Activated T-cell treated with anti-CD3 and anti-CD28 coated beads, Interleukin-2, amount 50 U/mL, for 24 hours (primary cell): ENCODE data around the gene RGL1.

Experiments
- DNase-seq: peaks from one replicate; pipeline ENCODE4 v3.0.0-alpha.2; 2020
- H3K27ac Mint-ChIP-seq: 2 replicates; pipeline ENCODE4 v1.8.0; 2020; ENCODE audit warnings: mild to moderate bottlenecking, mixed read lengths
- H3K27me3 Mint-ChIP-seq: 2 replicates; pipeline ENCODE4 v1.8.0; 2020; ENCODE audit warnings: mixed read lengths
- H3K36me3 Mint-ChIP-seq: 2 replicates; pipeline ENCODE4 v1.8.0; 2020; ENCODE audit warnings: low read depth, mixed read lengths
- H3K4me1 Mint-ChIP-seq: 2 replicates; pipeline ENCODE4 v1.8.0; 2020; ENCODE audit warnings: low read depth, mixed read lengths
- H3K4me3 Mint-ChIP-seq: 2 replicates; pipeline ENCODE4 v1.8.0; 2020; ENCODE audit warnings: mild to moderate bottlenecking, moderate library complexity, mixed read lengths
- H3K9me3 Mint-ChIP-seq: 2 replicates; pipeline ENCODE4 v1.8.0; 2020; ENCODE audit warnings: mixed read lengths

The RGL1 gene

GRCh38 chr1:183961132-183961531 lies 156.2 kb downstream of the RGL1 start:
- no peak overlapping the region for H3K4me3 Mint-ChIP-seq
- no peak for DNase-seq
- H3K27me3 Mint-ChIP-seq, result peaks cover 7% of the 10 kb centered on the region
- no peak overlapping the region for H3K27ac Mint-ChIP-seq
- no peaks in the 10 kb centered on the region for H3K36me3 Mint-ChIP-seq
- H3K4me1 Mint-ChIP-seq, result peaks cover 8% of the 10 kb centered on the region
- no peaks in the 10 kb centered on the region for H3K9me3 Mint-ChIP-seq

GRCh38 chr1:183962903-183963302 lies 158.0 kb downstream of the RGL1 start:
- no peak overlapping the region for H3K4me3 Mint-ChIP-seq
- no peaks in the 10 kb centered on the region for H3K9me3 Mint-ChIP-seq
- H3K27ac Mint-ChIP-seq, result no peak overlapping the region
- peaks cover 12% of the 10 kb centered on the region for H3K27me3 Mint-ChIP-seq
- peaks cover 18% of the 10 kb centered on the region for H3K4me1 Mint-ChIP-seq
- H3K36me3 Mint-ChIP-seq, result no peaks in the 10 kb centered on the region
- no peak for DNase-seq

GRCh38 chr1:183965726-183966125 lies 160.8 kb downstream of the RGL1 start:
- Mint-ChIP-seq H3K9me3 (no peaks in the 10 kb centered on the region), H3K27ac (no peak overlapping the region), H3K4me3 (no peak overlapping the region), H3K27me3 (peaks cover 12% of the 10 kb centered on the region), H3K4me1 (peaks cover 25% of the 10 kb centered on the region), H3K36me3 (no peaks in the 10 kb centered on the region)
- no peak for DNase-seq

DNA sequence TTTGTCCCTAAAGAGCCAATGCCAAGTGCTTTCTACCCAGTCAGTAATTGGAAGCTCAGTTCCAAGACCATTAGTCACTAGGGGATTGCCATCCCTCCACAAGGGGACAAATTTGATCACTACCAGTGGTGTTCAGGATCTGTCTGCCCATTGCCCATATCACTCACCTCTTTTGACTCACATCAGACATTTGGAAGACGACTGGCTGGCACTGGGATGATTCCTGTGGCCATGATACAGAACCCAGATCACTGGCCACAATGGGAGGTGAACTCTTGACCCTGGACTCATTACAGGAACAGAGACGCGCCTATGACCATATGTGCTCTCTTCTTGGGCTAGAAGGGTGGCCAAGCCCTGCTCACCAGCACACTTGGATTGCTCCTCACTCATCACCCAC lies 161.6 kb downstream of the RGL1 start:
- no peak for DNase-seq
- H3K36me3 Mint-ChIP-seq, result no peaks in the 10 kb centered on the region
- peaks cover 25% of the 10 kb centered on the region for H3K4me1 Mint-ChIP-seq
- no peaks in the 10 kb centered on the region for H3K9me3 Mint-ChIP-seq
- H3K27ac Mint-ChIP-seq, result peak overlapping the region; percentile 1
- H3K4me3 Mint-ChIP-seq, result no peak overlapping the region
- H3K27me3 Mint-ChIP-seq, result peaks cover 12% of the 10 kb centered on the region

DNA sequence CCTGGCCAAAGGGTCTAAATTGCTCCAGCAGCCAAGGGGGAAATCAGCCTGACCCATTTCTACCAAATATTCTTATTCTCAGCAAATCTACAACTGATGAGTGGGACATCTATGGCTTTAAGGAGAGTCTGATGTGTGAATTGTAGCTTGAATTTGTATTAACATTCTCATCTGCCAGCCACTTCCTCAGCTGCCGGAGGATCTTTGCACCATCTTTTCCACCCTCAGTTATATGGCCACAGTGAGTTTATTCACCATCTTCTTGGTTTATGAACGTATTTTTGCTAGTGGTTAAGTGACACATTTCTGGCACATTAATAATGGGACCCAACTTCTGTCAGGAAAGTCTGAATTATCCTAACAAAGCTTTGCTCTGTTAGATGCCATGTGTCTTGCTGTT lies 163.0 kb downstream of the RGL1 start:
- no peaks in the 10 kb centered on the region for H3K9me3 Mint-ChIP-seq
- H3K4me1 Mint-ChIP-seq, result peaks cover 20% of the 10 kb centered on the region
- no peak for DNase-seq
- no peaks in the 10 kb centered on the region for H3K36me3 Mint-ChIP-seq
- H3K4me3 Mint-ChIP-seq, result no peak overlapping the region
- H3K27ac Mint-ChIP-seq, result no peak overlapping the region
- H3K27me3 Mint-ChIP-seq, result peaks cover 12% of the 10 kb centered on the region

DNA sequence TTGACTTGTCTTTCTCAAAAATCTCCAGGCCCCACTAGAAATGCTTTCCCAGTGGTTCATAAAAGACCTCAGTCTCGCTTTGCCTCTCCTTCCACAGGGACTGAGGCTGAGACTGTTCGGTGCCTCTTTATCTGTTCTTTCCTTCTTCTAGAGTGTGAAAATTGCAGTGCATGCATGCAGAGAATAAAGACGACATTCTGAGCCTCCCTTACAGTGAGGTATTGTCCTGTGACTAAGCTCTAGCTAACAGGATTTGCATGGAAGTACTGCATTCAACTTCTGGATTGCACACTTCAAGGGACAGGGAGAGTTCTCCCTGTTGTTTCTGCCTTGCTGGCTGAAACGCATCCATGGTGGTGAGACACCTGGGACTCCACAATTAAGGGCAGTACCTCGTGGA lies 163.5 kb downstream of the RGL1 start:
- Mint-ChIP-seq H3K36me3 (no peaks in the 10 kb centered on the region), H3K4me3 (no peak overlapping the region), H3K9me3 (no peaks in the 10 kb centered on the region), H3K27me3 (peaks cover 12% of the 10 kb centered on the region), H3K4me1 (peaks cover 17% of the 10 kb centered on the region), H3K27ac (peak overlapping the region; percentile 28)
- DNase-seq, result no peak

GRCh38 chr1:183970516-183971300 lies 165.8 kb downstream of the RGL1 start:
- peaks cover 6% of the 10 kb centered on the region for H3K27me3 Mint-ChIP-seq
- no peaks in the 10 kb centered on the region for H3K9me3 Mint-ChIP-seq
- H3K27ac Mint-ChIP-seq, result no peak overlapping the region
- no peak overlapping the region for H3K4me3 Mint-ChIP-seq
- no peak for DNase-seq
- no peaks in the 10 kb centered on the region for H3K36me3 Mint-ChIP-seq
- H3K4me1 Mint-ChIP-seq, result peaks cover 17% of the 10 kb centered on the region

DNA sequence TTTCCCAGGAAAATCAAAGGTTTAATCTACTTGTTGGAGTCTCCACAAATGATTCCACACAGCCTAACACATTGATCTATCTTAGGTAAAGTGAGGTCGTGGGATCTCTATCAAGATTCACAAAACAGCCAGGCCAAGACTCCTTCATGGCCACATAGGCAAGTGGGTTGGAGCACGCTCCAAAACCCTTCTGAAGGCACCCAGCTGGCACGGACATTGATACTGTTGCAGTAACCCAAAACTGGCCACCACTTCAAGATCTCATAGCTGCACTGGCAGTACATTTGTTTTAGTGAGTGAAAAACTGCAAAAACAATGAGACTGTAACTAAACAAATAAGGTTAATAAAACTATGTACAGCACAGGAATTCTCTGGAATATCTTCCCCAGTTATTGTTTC lies 170.7 kb downstream of the RGL1 start:
- Mint-ChIP-seq H3K27me3 (no peaks in the 10 kb centered on the region), H3K4me1 (no peaks in the 10 kb centered on the region), H3K4me3 (no peak overlapping the region), H3K36me3 (no peaks in the 10 kb centered on the region), H3K27ac (no peak overlapping the region), H3K9me3 (no peaks in the 10 kb centered on the region)
- no peak for DNase-seq

DNA sequence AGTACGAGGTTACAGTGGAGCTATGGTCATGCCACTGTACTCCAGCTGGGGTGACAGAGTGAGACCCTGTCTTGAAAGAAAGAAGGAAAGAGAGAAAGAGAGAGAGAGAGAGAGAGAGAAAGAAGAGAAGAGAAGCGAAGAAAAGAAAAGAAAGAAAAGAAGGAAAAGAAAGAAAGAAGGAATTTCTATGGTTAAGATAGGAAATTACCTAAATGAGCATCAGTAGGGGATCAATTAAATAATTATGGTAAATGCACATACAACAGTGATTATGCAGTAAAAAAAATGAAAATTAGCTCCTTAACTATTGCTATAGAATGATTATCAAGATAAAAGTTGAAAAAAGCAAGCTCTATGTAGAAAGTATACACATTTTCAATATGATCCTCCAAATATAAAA lies 172.8 kb downstream of the RGL1 start:
- H3K27ac Mint-ChIP-seq, result no peak overlapping the region
- H3K9me3 Mint-ChIP-seq, result no peaks in the 10 kb centered on the region
- H3K4me1 Mint-ChIP-seq, result no peaks in the 10 kb centered on the region
- no peak for DNase-seq
- no peaks in the 10 kb centered on the region for H3K36me3 Mint-ChIP-seq
- no peak overlapping the region for H3K4me3 Mint-ChIP-seq
- H3K27me3 Mint-ChIP-seq, result no peaks in the 10 kb centered on the region
